ENCODE measurements around the gene DYNC2LI1. TPM values are rescaled to one million over a fixed set of nuclear protein-coding genes. Genes with fewer than 3 reads are reported as not detected.

The DYNC2LI1 gene
- total and polyA plus RNA-seq, 2 donors (not counting 1 experiment from before 2014, with no cell fraction given) = 3.8 to 11.4 TPM

- H3K9ac ChIP-seq (ENCODE audit: low read length) = no peak overlapping the region
- H3K4me2 ChIP-seq (replicated peaks; ENCODE audit: low read depth, low read length, poor library complexity, severe bottlenecking) = no peak overlapping the region
- Mint-ChIP-seq H3K27me3 (peaks cover 18% of the 10 kb centered on the region), H3K4me3 (no peak overlapping the region), H3K9me3 (ENCODE audit: insufficient read depth) (peaks cover 2% of the 10 kb centered on the region), H3K4me1 (no peaks in the 10 kb centered on the region), H3K27ac (no peak overlapping the region)
- no peak overlapping the region for H2AFZ ChIP-seq (ENCODE audit: insufficient read depth, low read depth, low read length, poor library complexity, severe bottlenecking)
- ATAC-seq (ENCODE audit: low read depth) = no peak
- peaks cover 0 to 4% (median 0%) of the 10 kb centered on the region in 3 donors for H3K9me3 ChIP-seq (ENCODE audit: control extremely low read depth in 1 of 3, control insufficient read depth in 2 of 3, insufficient read depth in 1 of 3, low read length in 2 of 3)
- POLR2A ChIA-PET = no interaction called here
- no peaks in the 10 kb centered on the region for H3K4me1 ChIP-seq (ENCODE audit: control insufficient read depth in 2 of 2, insufficient read depth in 2 of 2, low read length in 2 of 2)
- no peaks in the 10 kb centered on the region for H3K27me3 ChIP-seq (replicated peaks in 1 of 4; ENCODE audit: control extremely low read depth in 1 of 4, control insufficient read depth in 3 of 4, insufficient read depth in 4 of 4, low read length in 3 of 4)
- H3K79me2 ChIP-seq (ENCODE audit: control insufficient read depth, insufficient read depth, low read length) = no peaks in the 10 kb centered on the region
- CTCF ChIA-PET = no interaction called here
- H3K36me3 ChIP-seq (replicated peaks in 1 of 2; ENCODE audit: control extremely low read depth in 1 of 2, control insufficient read depth in 1 of 2, extremely low read depth in 1 of 2, insufficient read depth in 2 of 2, low read length in 1 of 2) = no peaks in the 10 kb centered on the region
- no peak overlapping the region for H3K27ac ChIP-seq (ENCODE audit: low read length in 2 of 2)
- WGBS (ENCODE audit: insufficient coverage) = 100% methylated on average over 2 of the region's 4 CpGs
- TF ChIP-seq, protein P1, sequence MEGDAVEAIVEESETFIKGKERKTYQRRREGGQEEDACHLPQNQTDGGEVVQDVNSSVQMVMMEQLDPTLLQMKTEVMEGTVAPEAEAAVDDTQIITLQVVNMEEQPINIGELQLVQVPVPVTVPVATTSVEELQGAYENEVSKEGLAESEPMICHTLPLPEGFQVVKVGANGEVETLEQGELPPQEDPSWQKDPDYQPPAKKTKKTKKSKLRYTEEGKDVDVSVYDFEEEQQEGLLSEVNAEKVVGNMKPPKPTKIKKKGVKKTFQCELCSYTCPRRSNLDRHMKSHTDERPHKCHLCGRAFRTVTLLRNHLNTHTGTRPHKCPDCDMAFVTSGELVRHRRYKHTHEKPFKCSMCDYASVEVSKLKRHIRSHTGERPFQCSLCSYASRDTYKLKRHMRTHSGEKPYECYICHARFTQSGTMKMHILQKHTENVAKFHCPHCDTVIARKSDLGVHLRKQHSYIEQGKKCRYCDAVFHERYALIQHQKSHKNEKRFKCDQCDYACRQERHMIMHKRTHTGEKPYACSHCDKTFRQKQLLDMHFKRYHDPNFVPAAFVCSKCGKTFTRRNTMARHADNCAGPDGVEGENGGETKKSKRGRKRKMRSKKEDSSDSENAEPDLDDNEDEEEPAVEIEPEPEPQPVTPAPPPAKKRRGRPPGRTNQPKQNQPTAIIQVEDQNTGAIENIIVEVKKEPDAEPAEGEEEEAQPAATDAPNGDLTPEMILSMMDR (IDR thresholded peaks at IDR 0.05) = no peak
- no peak for TF ChIP-seq EZH2 (IDR thresholded peaks at IDR 0.05; ENCODE audit: borderline replicate concordance, insufficient read depth, low read depth, low read length, poor library complexity, severe bottlenecking)
- intact Hi-C loops (cut with micrococcal nuclease) = no loop called here
- H4K20me1 ChIP-seq (ENCODE audit: control insufficient read depth, insufficient read depth, low read length, poor library complexity, severe bottlenecking) = no peaks in the 10 kb centered on the region
- DNase-seq = no peak
- no peak overlapping the region for H3K4me3 ChIP-seq (ENCODE audit: control extremely low read depth in 1 of 5, extremely low read depth in 1 of 5, insufficient read depth in 1 of 5, low read depth in 2 of 5, low read length in 4 of 5)
Observed at GRCh38 chr2:43766006-43766405, 7.8 kb upstream of the DYNC2LI1 start.

DNA sequence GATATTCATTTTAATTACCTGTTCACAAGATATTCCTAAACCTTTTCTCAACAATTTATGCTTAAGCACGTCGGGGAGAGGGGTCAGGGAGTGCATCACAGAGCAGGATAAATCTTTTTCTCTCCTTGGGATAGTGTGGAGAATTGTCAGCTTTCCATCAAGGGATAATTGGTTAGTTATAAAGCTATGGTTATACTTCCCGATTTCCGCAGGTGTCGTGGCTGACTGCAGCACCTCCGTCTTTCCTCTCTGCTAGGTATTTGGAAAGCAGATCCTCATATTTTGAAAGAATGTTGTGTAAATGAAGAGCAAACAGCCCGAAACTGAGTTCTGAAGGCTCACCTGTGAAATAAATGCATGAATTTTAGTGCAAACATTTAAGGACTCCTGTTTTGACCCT, 778 bp downstream of the DYNC2LI1 start:
- H3K9me3 Mint-ChIP-seq (ENCODE audit: insufficient read depth) = no peaks in the 10 kb centered on the region
- Histone ChIP-seq H3K9me3 (ENCODE audit: control extremely low read depth in 1 of 3, control insufficient read depth in 2 of 3, insufficient read depth in 1 of 3, low read length in 2 of 3) (no peaks in the 10 kb centered on the region), H3K36me3 (replicated peaks in 1 of 2; ENCODE audit: control extremely low read depth in 1 of 2, control insufficient read depth in 1 of 2, extremely low read depth in 1 of 2, insufficient read depth in 2 of 2, low read length in 1 of 2) (no peaks in the 10 kb centered on the region), H3K4me3 (ENCODE audit: control extremely low read depth in 1 of 5, extremely low read depth in 1 of 5, insufficient read depth in 1 of 5, low read depth in 2 of 5, low read length in 4 of 5) (peak overlapping the region in 4 of 5 experiments; percentile 76 to 89 (median 86)), H3K27ac (ENCODE audit: low read length in 2 of 2) (peak overlapping the region in 1 of 2 donors; percentile 69), H3K4me1 (ENCODE audit: control insufficient read depth in 2 of 2, insufficient read depth in 2 of 2, low read length in 2 of 2) (peaks cover 0 to 11% of the 10 kb centered on the region in 2 donors), H3K79me2 (ENCODE audit: control insufficient read depth, insufficient read depth, low read length) (no peaks in the 10 kb centered on the region), H3K27me3 (replicated peaks in 1 of 4; ENCODE audit: control extremely low read depth in 1 of 4, control insufficient read depth in 3 of 4, insufficient read depth in 4 of 4, low read length in 3 of 4) (no peaks in the 10 kb centered on the region), H3K9ac (ENCODE audit: low read length) (peak overlapping the region; percentile 89), H2AFZ (ENCODE audit: insufficient read depth, low read depth, low read length, poor library complexity, severe bottlenecking) (peak overlapping the region; percentile 92), H3K4me2 (replicated peaks; ENCODE audit: low read depth, low read length, poor library complexity, severe bottlenecking) (peak overlapping the region; percentile 87), H4K20me1 (ENCODE audit: control insufficient read depth, insufficient read depth, low read length, poor library complexity, severe bottlenecking) (no peaks in the 10 kb centered on the region)
- DNase-seq (peak; percentile 11), ATAC-seq (ENCODE audit: low read depth) (no peak)
- intact Hi-C loops (cut with micrococcal nuclease) = loop anchor here (2.0 to 5.0 kb wide), 4 partner anchors 223 to 1414 kb away; partner anchors contain the start of genes CAMKMT, COX7A2L, LRPPRC and PREPL
- H3K27ac Mint-ChIP-seq = peak overlapping the region; percentile 21
- WGBS (ENCODE audit: insufficient coverage) = 66% methylated on average over 3 of the region's 7 CpGs
- peak overlapping the region; percentile 98 for H3K4me3 Mint-ChIP-seq
- H3K4me1 Mint-ChIP-seq = peaks cover 13% of the 10 kb centered on the region
- ChIA-PET CTCF (interaction anchor here (1.0 kb wide), 1 partner anchor 60 kb away, joined by 3 read pairs; no protein-coding TSS in a partner anchor), POLR2A (interaction anchor here (0.6 kb wide), 1 partner anchor 453 kb away, joined by 3 read pairs; no protein-coding TSS in a partner anchor)
- H3K27me3 Mint-ChIP-seq = peaks cover 13% of the 10 kb centered on the region
- TF ChIP-seq EZH2 (IDR thresholded peaks at IDR 0.05; ENCODE audit: borderline replicate concordance, insufficient read depth, low read depth, low read length, poor library complexity, severe bottlenecking) = no peak
- TF ChIP-seq, protein P1 (IDR thresholded peaks at IDR 0.05) = no peak

All from B cell (primary cell).